ENCODE data around the gene CCSER2.
"Not testable (repeated sequence)": the region's sequence is repeated elsewhere in the genome, so short reads cannot be mapped to it uniquely, and the experiment has no call there.

CCSER2 gene

DNA sequence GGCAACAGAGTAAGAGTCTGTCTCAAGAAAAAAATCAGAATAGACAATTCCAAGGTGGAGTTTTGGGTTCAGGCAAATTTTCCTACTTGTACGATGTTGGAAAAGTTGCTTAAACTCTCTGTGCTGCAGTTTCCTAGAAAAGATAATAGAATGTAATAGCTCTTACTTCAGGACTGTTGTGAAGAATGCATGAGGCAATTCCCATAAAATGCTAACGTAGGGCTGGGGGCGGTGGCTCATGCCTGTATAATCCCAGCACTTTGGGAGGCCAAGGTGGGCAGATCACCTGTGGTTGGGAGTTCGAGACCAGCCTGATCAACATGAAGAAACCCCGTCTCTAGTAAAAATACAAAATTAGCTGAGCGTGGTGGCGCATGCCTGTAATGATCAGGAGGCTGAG lies 121.0 kb downstream of the CCSER2 start:
- not testable (repeated sequence) for DNase-seq (ENCODE audit: low read depth)

GRCh38 chr10:84452003-84452402 lies 123.6 kb downstream of the CCSER2 start:
- DNase-seq (ENCODE audit: low read depth): no peak

GRCh38 chr10:84453303-84453702 lies 124.9 kb downstream of the CCSER2 start:
- no peak for DNase-seq (ENCODE audit: low read depth)

DNA sequence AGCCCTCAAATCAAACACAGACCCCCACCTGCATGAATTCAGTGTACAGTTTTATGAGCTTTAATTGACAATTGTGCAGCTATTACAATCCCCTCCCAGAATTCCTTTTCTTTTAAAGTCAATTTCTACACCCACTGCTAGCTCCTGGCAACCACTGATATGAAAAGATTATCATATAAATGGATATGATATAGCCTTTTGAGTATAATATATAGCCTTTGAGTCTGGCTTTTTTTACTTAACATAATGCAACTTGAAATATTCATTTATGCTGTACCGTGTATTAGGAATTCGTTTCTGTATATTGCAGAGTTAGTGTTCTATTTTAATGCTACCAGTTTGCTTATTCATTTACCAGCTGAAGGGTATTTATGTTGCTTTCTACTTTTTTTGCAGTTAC lies 127.7 kb downstream of the CCSER2 start:
- DNase-seq (ENCODE audit: low read depth): no peak

DNA sequence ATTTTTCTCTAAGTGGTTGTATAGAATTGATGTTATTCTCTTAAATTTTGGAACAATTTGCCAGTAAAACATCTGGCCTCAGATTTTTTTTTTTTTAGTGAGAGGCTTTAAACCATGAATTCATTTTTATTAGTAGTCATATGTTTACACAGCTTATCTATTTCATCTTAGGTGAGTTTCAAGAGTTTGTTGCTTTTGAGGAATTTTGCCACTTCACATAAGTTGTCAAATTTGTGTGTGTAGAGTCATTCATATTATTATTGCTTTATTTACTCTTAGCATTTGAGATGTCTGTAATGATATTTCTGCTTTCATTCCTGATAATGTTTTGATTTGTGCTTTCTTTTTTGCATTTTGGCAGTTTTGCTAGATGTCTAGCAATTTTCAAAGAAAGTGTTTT lies 132.1 kb downstream of the CCSER2 start:
- DNase-seq (ENCODE audit: low read depth): no peak

DNA sequence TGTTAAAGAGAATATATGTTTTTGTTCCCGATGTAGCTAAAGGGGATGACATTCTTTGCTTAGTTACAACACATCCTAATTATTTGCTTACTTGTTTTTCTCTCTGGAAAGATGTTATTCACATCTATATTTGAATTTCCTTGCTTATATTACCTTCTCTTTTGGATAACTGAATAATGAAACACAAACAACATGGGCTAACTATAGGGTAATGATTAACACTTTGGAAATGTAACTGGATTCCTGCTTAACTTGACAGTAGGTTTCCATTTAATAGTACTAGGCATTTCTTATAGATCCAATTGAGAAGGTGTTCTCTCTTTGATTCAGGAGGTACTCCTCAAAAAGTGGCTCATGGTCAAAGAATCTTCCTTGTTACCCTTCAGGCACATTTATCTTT lies 141.1 kb downstream of the CCSER2 start:
- DNase-seq (ENCODE audit: low read depth): no peak

DNA sequence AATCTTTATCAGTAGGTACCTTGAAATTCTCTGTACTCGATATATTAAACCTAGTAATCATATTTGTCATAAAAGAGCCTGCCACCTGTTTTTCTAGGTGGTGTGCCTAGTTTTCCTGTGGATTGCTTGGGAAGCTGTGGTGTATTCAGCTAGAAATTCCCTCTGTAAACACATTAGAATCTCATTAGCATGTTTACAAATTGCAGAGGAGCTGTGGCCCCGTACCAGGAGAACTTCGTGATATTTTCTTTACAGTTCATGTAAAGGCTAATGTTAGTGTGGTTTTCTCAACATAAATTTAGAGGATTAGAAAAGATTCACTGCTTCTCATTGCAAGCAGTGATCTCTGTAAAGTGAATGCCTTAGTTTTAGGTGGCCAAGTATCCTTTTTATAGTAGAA lies 144.7 kb downstream of the CCSER2 start:
- no peak for DNase-seq (ENCODE audit: low read depth)

DNA sequence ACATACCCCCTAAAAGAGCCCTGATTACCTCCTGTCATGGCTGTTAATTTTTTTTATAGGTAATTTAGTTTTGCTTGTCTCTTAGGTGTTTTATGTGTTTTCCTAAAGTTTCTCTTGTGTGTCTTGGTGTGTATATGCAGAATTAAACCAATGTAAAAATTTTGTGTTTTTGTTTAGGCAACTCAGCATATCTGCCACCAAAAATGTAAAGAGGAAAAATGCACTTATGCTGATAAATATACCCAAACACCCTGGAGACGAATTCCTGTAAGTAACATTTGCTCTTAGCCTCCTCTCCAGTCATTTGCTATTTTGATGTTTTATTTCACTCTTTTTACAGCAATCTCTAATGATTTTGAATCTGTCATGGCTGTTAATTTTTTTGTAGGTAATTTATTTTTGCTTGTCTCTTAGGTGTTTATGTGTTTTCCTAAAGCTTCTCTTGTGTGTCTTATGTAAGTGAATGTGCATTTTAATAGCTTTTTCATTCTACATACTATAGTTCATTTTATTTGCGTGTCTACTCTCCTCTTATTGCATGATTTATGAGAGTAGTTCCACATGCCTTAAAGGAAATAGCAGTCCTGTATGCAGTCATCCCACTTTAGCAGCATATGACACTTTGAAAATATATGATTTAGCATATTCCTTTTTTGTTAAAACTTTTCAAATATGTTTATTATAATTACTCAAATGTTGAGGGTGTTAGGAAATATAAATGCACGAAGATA lies 149.2 kb downstream of the CCSER2 start:
- DNase-seq (ENCODE audit: low read depth): no peak

DNA sequence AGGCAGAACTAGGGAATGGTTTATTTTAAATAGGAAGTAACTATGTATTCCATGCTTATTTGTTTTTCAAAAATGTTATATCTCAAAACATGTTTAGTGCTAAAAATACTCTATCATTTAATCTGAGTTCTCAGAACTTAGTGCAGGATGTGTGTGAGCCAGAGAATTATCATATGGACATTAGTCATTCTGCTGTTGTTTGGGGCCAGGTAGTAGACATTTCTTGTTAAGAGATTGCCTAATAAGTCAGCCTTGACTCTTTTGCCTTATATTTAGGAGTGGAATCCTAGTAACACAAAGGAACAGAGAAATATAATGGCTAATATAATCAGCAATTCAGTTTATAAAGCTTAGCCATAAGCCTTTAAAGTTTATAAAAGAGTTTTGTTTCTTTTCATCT lies 149.8 kb downstream of the CCSER2 start:
- no peak for DNase-seq (ENCODE audit: low read depth)

DNA sequence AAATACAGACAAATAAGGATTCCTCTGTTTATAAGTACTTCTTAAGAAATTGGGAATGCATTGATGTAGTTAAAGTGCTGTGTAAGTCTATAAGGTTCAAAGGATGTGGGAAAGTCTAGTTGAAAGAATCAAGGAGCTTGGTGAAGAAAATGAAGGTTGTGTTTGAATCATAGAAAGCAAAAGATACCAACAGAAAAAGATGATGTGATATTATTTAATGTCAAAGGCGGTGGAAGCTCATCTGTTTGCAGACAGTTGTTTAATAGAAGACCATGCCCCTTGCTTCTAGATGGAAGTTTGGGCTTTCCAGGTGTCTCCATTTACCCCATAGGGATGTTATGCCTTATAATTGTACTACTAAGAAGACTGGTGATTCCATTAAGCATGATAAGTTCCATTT lies 150.3 kb downstream of the CCSER2 start:
- DNase-seq (ENCODE audit: low read depth): no peak

GRCh38 chr10:84484541-84484940 lies 156.2 kb downstream of the CCSER2 start:
- no peak for DNase-seq (ENCODE audit: low read depth)

GRCh38 chr10:84493361-84493760 lies 165.0 kb downstream of the CCSER2 start:
- no peak for DNase-seq (ENCODE audit: low read depth)

- no peak for DNase-seq (ENCODE audit: low read depth)
These were observed 165.8 kb downstream of the CCSER2 start for GRCh38 chr10:84493951-84494848.

DNA sequence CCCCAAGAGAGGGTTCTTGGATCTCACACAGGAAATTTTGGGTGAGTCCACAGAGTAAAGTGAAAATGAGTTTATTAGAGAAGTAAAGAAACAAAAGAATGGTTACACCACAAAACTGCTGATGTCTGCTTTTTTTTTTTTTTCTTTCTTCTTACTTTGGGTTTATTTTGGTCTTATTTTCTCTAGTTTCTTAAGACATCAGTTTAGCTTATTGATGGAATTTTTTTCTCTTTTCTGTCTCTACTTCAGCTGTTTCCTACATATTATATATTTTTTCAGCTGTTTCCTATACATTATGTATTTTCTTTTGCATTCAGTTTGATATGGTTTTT lies 166.4 kb downstream of the CCSER2 start:
- no peak for DNase-seq (ENCODE audit: low read depth)

GRCh38 chr10:84497978-84498377 lies 169.6 kb downstream of the CCSER2 start:
- DNase-seq (ENCODE audit: low read depth): no peak

GRCh38 chr10:84499039-84499438 lies 170.7 kb downstream of the CCSER2 start:
- not testable (repeated sequence) for DNase-seq (ENCODE audit: low read depth)

- DNase-seq (ENCODE audit: low read depth): no peak
These were observed 171.5 kb downstream of the CCSER2 start for GRCh38 chr10:84499846-84500245.

GRCh38 chr10:84510121-84510520 lies 181.7 kb downstream of the CCSER2 start:
- peak; percentile 70 for DNase-seq (ENCODE audit: low read depth)

- no peak for DNase-seq (ENCODE audit: low read depth)
These were observed 182.7 kb downstream of the CCSER2 start for GRCh38 chr10:84511106-84511505.

DNA sequence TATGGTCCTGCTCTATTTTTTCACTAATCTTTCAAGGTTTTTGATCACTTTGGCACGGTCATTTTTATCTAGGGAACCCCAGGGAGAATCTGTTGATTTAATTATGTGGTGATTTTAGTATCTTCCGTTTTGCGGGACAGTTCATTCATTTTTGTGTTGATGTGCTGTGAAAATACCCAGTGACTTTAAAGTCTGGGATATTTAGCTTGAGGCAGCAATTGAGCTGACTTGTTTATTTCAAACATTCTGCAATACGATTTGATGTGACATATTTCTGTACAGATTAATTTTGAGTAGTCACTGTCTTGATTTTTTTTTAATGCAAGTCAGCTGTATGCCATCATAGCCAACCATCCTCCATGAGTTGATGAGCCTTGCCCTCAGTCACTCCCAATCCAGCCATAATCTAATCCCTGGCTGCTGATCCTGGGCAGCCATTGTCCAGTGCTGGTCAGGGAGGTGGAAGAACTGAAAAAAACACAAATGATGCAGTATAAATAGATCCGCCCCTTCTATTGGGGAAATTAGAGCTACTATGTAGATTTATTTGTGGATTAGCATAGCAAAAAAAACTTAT lies 183.4 kb downstream of the CCSER2 start:
- DNase-seq (ENCODE audit: low read depth): no peak

DNA sequence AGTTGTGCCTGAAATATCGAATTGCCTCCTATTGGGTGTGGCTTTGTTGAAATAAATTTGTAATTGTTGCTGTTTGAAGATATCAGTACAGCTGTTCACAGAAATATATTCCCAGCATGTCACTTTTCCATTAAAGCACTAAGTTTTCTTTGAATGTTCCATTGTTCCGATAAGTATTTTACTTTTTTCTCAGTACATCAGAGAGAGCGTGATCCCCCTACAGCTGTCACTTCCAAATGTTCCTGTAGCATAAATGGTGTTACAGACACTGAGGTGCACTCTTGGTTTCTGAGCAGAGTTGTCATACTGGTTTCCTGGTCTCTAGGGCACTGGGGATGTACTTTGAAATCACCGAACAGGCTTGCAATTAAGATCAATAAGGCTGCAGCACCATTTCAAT lies 189.2 kb downstream of the CCSER2 start:
- no peak for DNase-seq (ENCODE audit: low read depth)

DNA sequence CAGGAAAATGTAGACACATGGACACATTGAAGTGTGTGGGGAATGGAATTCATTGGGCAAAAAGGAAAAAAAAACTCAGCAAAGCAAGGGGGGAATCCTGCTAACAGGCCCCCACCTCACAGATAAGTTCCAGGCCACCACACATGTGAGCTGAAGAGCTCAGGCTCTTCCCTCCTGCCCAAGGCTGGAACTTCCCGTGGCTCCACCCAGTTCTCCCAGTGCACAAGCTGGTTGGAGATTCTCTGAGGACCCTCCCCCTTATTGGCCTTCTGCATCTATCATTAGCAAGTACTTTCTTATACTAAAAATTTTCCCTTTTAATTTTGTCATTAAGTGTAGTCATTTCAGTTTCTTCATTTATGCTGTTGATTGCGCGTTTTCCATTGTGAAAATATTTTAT lies 190.8 kb downstream of the CCSER2 start:
- no peak for DNase-seq (ENCODE audit: low read depth)

DNA sequence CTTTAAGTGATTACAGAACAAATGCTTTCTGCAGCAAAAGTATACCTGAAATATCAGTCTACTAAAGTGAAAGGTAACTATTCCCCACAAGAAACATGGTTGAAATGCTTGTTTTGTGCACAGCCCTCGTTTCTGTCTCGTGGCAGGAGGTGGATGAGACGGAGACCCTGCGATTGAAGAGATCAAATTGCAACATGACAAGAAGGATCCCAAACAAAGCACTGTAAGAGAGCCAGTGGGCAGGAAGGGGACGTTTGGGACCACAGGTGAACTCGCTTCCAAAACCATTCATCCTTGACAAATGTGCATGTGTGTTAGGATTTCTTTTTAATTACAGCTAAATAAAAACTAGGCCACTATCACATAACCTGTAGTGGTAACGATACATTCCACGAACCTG lies 192.6 kb downstream of the CCSER2 start:
- no peak for DNase-seq (ENCODE audit: low read depth)
